ENCODE data around the gene PRAMEF18.
"Not testable (repeated sequence)": the region's sequence is repeated elsewhere in the genome, so short reads cannot be mapped to it uniquely, and the experiment has no call there.

DNA sequence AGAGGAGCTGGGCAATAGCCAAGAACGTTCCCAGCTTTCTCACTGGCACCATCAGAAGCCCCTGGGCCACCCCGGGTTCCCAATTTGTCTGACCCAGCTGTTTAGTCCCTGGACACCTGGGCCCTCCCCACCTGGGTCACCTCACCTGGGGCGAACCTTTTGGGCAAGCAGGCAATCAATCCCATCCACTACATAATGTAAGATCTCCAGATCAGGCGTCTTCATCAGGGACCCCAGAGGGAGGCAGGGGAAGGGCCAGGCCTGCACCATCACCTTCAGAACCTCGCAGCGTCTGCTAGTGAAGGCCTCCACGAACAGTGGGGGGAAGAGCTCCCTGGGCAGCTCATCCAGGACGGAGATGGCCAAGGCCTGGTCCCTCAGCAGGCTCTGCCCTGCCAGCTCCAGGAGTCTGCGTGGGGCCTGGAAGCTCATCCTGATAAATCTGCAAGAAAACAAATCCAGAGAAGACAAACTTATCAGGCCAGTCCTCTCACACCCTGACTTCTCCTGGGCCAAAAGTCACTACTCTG is at the start of gene PRAMEF18:
- TF ChIP-seq, protein P1, sequence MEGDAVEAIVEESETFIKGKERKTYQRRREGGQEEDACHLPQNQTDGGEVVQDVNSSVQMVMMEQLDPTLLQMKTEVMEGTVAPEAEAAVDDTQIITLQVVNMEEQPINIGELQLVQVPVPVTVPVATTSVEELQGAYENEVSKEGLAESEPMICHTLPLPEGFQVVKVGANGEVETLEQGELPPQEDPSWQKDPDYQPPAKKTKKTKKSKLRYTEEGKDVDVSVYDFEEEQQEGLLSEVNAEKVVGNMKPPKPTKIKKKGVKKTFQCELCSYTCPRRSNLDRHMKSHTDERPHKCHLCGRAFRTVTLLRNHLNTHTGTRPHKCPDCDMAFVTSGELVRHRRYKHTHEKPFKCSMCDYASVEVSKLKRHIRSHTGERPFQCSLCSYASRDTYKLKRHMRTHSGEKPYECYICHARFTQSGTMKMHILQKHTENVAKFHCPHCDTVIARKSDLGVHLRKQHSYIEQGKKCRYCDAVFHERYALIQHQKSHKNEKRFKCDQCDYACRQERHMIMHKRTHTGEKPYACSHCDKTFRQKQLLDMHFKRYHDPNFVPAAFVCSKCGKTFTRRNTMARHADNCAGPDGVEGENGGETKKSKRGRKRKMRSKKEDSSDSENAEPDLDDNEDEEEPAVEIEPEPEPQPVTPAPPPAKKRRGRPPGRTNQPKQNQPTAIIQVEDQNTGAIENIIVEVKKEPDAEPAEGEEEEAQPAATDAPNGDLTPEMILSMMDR (IDR thresholded peaks at IDR 0.05; ENCODE audit: low read length), result not testable (repeated sequence)
- not testable (repeated sequence) for TF ChIP-seq EZH2 (IDR thresholded peaks at IDR 0.05; ENCODE audit: borderline replicate concordance, low read length)
